ENCODE measurements around the gene RBMS1. TPM values are rescaled to one million over a fixed set of nuclear protein-coding genes. Genes with fewer than 3 reads are reported as not detected.

The RBMS1 gene
- total RNA-seq, 1 donor from 2014 or later, result 136 TPM

DNA sequence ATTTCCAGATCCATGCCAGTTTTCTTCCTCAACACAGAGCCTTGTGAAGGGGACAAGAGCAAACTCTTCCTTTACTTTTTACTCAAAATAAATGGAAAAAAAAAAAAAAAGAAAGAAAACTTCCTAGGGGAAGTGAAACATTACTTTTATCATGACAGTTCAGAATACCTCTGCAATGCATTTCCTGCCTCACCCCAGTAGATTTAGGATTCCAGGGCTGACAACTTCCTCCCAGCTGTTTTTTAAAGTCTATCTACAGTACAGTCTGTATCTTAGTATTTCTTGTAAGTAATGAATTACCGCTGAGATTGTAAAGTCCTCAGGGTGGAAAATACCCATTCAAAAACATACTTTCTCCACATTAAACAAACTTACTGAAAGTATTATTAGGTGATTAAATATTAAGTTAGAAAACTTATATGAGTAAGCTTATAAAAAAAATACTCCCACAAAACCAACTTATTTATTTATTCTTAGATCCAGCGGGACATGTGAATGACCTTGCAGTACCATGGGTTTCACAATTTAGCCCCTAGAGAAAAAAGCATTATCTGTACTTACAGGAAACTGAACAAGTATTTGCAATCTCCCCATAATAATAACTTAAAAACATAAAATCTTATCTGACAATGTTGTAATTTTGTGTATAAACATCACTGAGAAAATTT is 117.7 kb downstream of the RBMS1 start:
- TF ChIP-seq, protein P1, sequence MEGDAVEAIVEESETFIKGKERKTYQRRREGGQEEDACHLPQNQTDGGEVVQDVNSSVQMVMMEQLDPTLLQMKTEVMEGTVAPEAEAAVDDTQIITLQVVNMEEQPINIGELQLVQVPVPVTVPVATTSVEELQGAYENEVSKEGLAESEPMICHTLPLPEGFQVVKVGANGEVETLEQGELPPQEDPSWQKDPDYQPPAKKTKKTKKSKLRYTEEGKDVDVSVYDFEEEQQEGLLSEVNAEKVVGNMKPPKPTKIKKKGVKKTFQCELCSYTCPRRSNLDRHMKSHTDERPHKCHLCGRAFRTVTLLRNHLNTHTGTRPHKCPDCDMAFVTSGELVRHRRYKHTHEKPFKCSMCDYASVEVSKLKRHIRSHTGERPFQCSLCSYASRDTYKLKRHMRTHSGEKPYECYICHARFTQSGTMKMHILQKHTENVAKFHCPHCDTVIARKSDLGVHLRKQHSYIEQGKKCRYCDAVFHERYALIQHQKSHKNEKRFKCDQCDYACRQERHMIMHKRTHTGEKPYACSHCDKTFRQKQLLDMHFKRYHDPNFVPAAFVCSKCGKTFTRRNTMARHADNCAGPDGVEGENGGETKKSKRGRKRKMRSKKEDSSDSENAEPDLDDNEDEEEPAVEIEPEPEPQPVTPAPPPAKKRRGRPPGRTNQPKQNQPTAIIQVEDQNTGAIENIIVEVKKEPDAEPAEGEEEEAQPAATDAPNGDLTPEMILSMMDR (IDR thresholded peaks at IDR 0.05; ENCODE audit: unreplicated experiment), result no peak
- H3K9me3 Mint-ChIP-seq (ENCODE audit: unreplicated experiment), result no peaks in the 10 kb centered on the region
- peak overlapping the region; percentile 50 for H3K4me3 Mint-ChIP-seq (ENCODE audit: unreplicated experiment)
- H3K27ac Mint-ChIP-seq (ENCODE audit: unreplicated experiment), result peak overlapping the region; percentile 94
- H3K4me1 Mint-ChIP-seq (ENCODE audit: unreplicated experiment), result peaks cover 87% of the 10 kb centered on the region
- DNase-seq (ENCODE audit: low spot score), result no peak
- peaks cover 8% of the 10 kb centered on the region for H3K27me3 Mint-ChIP-seq (ENCODE audit: unreplicated experiment)
- no peaks in the 10 kb centered on the region for H3K36me3 Mint-ChIP-seq (ENCODE audit: low read depth, unreplicated experiment)

DNA sequence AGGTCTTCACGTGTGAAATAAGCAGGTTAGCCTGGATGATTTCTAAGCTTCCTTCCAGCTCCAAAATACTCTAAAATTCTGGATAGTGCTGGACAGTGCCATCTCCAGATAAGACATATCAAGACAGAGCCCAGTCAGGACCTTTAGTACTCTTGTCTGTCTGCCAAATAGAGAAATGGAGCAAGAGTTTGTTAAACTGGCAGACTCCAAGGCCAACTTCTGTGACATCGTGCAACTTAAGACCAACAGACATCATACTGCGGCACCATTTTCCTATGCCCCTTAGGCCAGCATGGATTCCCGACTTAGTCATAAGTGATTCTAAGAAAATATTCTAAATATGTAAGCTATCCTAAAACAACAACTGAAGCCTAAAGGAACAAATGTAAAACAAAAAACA is 118.6 kb downstream of the RBMS1 start:
- Mint-ChIP-seq H3K4me1 (ENCODE audit: unreplicated experiment) (peaks cover 87% of the 10 kb centered on the region), H3K27ac (ENCODE audit: unreplicated experiment) (peak overlapping the region; percentile 94), H3K9me3 (ENCODE audit: unreplicated experiment) (no peaks in the 10 kb centered on the region), H3K27me3 (ENCODE audit: unreplicated experiment) (peaks cover 8% of the 10 kb centered on the region), H3K4me3 (ENCODE audit: unreplicated experiment) (no peak overlapping the region), H3K36me3 (ENCODE audit: low read depth, unreplicated experiment) (no peaks in the 10 kb centered on the region)
- DNase-seq (ENCODE audit: low spot score), result no peak
- TF ChIP-seq, protein P1 (IDR thresholded peaks at IDR 0.05; ENCODE audit: unreplicated experiment), result no peak

DNA sequence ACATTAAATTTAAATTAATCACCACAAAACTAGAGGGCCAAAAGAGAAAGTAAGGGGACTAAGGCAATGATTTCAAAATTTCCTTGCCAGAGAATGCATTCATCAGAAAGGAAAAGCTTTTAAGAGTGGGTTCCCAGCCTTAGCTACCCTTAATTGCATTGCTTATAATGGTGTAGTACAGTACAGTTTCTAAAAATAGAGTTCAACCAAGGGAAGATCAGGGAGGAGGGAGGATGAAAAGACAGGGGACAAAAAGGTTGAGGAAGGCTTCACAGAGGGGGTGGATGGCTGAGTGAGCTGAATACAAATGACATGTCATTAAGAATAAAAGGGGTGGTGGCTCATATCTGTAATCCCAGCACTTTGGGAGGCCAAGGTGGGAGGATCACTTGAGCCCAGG is 119.9 kb downstream of the RBMS1 start:
- peak overlapping the region; percentile 47 for H3K4me3 Mint-ChIP-seq (ENCODE audit: unreplicated experiment)
- H3K27me3 Mint-ChIP-seq (ENCODE audit: unreplicated experiment), result peaks cover 11% of the 10 kb centered on the region
- H3K36me3 Mint-ChIP-seq (ENCODE audit: low read depth, unreplicated experiment), result no peaks in the 10 kb centered on the region
- H3K9me3 Mint-ChIP-seq (ENCODE audit: unreplicated experiment), result no peaks in the 10 kb centered on the region
- TF ChIP-seq, protein P1 (IDR thresholded peaks at IDR 0.05; ENCODE audit: unreplicated experiment), result no peak
- peak overlapping the region; percentile 87 for H3K27ac Mint-ChIP-seq (ENCODE audit: unreplicated experiment)
- no peak for DNase-seq (ENCODE audit: low spot score)
- H3K4me1 Mint-ChIP-seq (ENCODE audit: unreplicated experiment), result peaks cover 88% of the 10 kb centered on the region

DNA sequence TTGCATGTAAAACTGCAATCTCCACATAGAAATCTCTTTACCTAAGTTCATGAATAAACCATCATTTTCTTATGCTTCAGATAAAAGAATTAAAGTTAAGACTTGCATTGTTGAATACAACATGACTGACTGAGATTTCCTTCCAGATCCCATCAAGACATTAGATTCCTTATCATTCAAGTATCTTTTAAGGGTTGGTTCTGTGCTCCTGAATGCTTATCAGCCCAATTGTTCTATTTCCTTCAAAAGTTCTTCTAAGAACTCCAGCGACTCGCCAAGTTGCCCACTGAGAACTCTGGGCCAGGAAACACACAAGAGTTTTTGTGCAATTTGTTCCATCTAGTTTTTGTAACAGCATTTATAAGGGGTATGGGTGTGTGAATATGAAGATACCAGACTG is 120.3 kb downstream of the RBMS1 start:
- peaks cover under 1% of the 10 kb centered on the region for H3K36me3 Mint-ChIP-seq (ENCODE audit: low read depth, unreplicated experiment)
- H3K27ac Mint-ChIP-seq (ENCODE audit: unreplicated experiment), result peak overlapping the region; percentile 87
- H3K27me3 Mint-ChIP-seq (ENCODE audit: unreplicated experiment), result peaks cover 11% of the 10 kb centered on the region
- H3K4me3 Mint-ChIP-seq (ENCODE audit: unreplicated experiment), result no peak overlapping the region
- DNase-seq (ENCODE audit: low spot score), result no peak
- TF ChIP-seq, protein P1 (IDR thresholded peaks at IDR 0.05; ENCODE audit: unreplicated experiment), result no peak
- no peaks in the 10 kb centered on the region for H3K9me3 Mint-ChIP-seq (ENCODE audit: unreplicated experiment)
- H3K4me1 Mint-ChIP-seq (ENCODE audit: unreplicated experiment), result peaks cover 86% of the 10 kb centered on the region

DNA sequence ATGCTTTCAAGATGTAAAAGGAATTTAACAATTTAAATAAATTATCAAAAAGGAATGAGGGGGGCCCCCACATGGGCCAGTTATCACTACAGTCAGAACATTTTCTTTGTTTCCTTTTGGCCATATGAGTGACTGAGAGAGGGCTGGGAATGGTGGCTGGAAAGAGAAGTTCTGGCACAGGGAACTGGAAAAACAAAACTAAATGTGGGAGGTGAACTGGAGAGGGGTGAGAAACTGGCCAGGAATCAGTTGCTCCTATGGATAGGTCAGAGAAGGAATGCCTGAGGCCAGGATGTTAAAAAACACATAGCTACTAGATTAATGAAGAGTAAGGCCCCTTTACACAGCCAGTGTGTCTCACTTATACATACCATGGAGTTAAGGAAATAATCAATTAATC is 121.0 kb downstream of the RBMS1 start:
- H3K27me3 Mint-ChIP-seq (ENCODE audit: unreplicated experiment), result peaks cover 11% of the 10 kb centered on the region
- peaks cover 85% of the 10 kb centered on the region for H3K4me1 Mint-ChIP-seq (ENCODE audit: unreplicated experiment)
- TF ChIP-seq, protein P1 (IDR thresholded peaks at IDR 0.05; ENCODE audit: unreplicated experiment), result no peak
- H3K9me3 Mint-ChIP-seq (ENCODE audit: unreplicated experiment), result no peaks in the 10 kb centered on the region
- H3K4me3 Mint-ChIP-seq (ENCODE audit: unreplicated experiment), result peak overlapping the region; percentile 62
- DNase-seq (ENCODE audit: low spot score), result no peak
- H3K36me3 Mint-ChIP-seq (ENCODE audit: low read depth, unreplicated experiment), result peaks cover 5% of the 10 kb centered on the region
- H3K27ac Mint-ChIP-seq (ENCODE audit: unreplicated experiment), result peak overlapping the region; percentile 95
